Measurements from ENCODE around the gene VAMP2. TPM values are rescaled to one million over a fixed set of nuclear protein-coding genes. Genes with fewer than 3 reads are reported as not detected.

The VAMP2 gene
- total RNA-seq, 1 donor from 2014 or later = 28.0 TPM

GRCh38 chr17:8155231-8155995 is 7.3 kb downstream of the VAMP2 start:
- H3K27ac Mint-ChIP-seq (ENCODE audit: unreplicated experiment) = no peak overlapping the region
- Histone ChIP-seq H3K4me3 (ENCODE audit: insufficient read depth, low read depth, low read length) (peak overlapping the region; percentile 65), H3K27me3 (ENCODE audit: insufficient read depth, low read length) (no peaks in the 10 kb centered on the region), H4K20me1 (ENCODE audit: insufficient read depth, low read length) (peaks cover 30% of the 10 kb centered on the region), H3K9me3 (ENCODE audit: insufficient read depth, low read depth, low read length) (no peaks in the 10 kb centered on the region), H2AFZ (ENCODE audit: low read depth, low read length) (no peak overlapping the region), H3K27ac (ENCODE audit: low read depth, low read length) (peak overlapping the region; percentile 87), H3K4me1 (ENCODE audit: insufficient read depth, low read length) (peaks cover 60% of the 10 kb centered on the region), H3K9ac (ENCODE audit: low read length) (peak overlapping the region; percentile 91), H3K36me3 (ENCODE audit: insufficient read depth, low read length) (peaks cover 3% of the 10 kb centered on the region), H3K4me2 (ENCODE audit: low read length) (peak overlapping the region; percentile 96), H3K79me2 (ENCODE audit: insufficient read depth, low read length) (peaks cover 14% of the 10 kb centered on the region)
- H3K4me1 Mint-ChIP-seq (ENCODE audit: low read depth, unreplicated experiment) = peaks cover 24% of the 10 kb centered on the region
- no peak overlapping the region for H3K4me3 Mint-ChIP-seq (ENCODE audit: unreplicated experiment)
- H3K27me3 Mint-ChIP-seq (ENCODE audit: low read depth, unreplicated experiment) = no peaks in the 10 kb centered on the region
- no peak for FAIRE-seq
- H3K36me3 Mint-ChIP-seq (ENCODE audit: low read depth, unreplicated experiment) = peaks cover 2% of the 10 kb centered on the region
- TF ChIP-seq EZH2 (IDR thresholded peaks at IDR 0.05; ENCODE audit: insufficient read depth, low read length) = no peak
- TF ChIP-seq CTCF (IDR thresholded peaks at IDR 0.05; ENCODE audit: insufficient read depth, low read depth, low read length) = no peak
- H3K9me3 Mint-ChIP-seq (ENCODE audit: unreplicated experiment) = no peaks in the 10 kb centered on the region
- no peak for DNase-seq (ENCODE audit: low read depth)

GRCh38 chr17:8154608-8155155 is 8.1 kb downstream of the VAMP2 start:
- no peak for FAIRE-seq
- Mint-ChIP-seq H3K27ac (ENCODE audit: unreplicated experiment) (no peak overlapping the region), H3K4me3 (ENCODE audit: unreplicated experiment) (peak overlapping the region; percentile 62), H3K4me1 (ENCODE audit: low read depth, unreplicated experiment) (peaks cover 20% of the 10 kb centered on the region), H3K36me3 (ENCODE audit: low read depth, unreplicated experiment) (peaks cover 2% of the 10 kb centered on the region), H3K9me3 (ENCODE audit: unreplicated experiment) (no peaks in the 10 kb centered on the region), H3K27me3 (ENCODE audit: low read depth, unreplicated experiment) (no peaks in the 10 kb centered on the region)
- Histone ChIP-seq H3K4me2 (ENCODE audit: low read length) (peak overlapping the region; percentile 96), H3K36me3 (ENCODE audit: insufficient read depth, low read length) (peaks cover 3% of the 10 kb centered on the region), H3K4me1 (ENCODE audit: insufficient read depth, low read length) (peaks cover 60% of the 10 kb centered on the region), H3K27ac (ENCODE audit: low read depth, low read length) (peak overlapping the region; percentile 99), H2AFZ (ENCODE audit: low read depth, low read length) (no peak overlapping the region), H3K27me3 (ENCODE audit: insufficient read depth, low read length) (no peaks in the 10 kb centered on the region), H3K4me3 (ENCODE audit: insufficient read depth, low read depth, low read length) (peak overlapping the region; percentile 9), H4K20me1 (ENCODE audit: insufficient read depth, low read length) (peaks cover 28% of the 10 kb centered on the region), H3K9ac (ENCODE audit: low read length) (peak overlapping the region; percentile 91), H3K9me3 (ENCODE audit: insufficient read depth, low read depth, low read length) (no peaks in the 10 kb centered on the region), H3K79me2 (ENCODE audit: insufficient read depth, low read length) (peaks cover 8% of the 10 kb centered on the region)
- no peak for DNase-seq (ENCODE audit: low read depth)
- TF ChIP-seq EZH2 (IDR thresholded peaks at IDR 0.05; ENCODE audit: insufficient read depth, low read length) (no peak), CTCF (IDR thresholded peaks at IDR 0.05; ENCODE audit: insufficient read depth, low read depth, low read length) (no peak)
